Kasumi-1 (cell line): ENCODE data around the gene VPS37C.
A peak's percentile ranks its signal among the peaks of the same experiment; 100 is the strongest.
"Not testable (repeated sequence)": the region's sequence is repeated elsewhere in the genome, so short reads cannot be mapped to it uniquely, and the experiment has no call there.

Experiments used
- DNase-seq, 2 experiments: peaks; one replicate each; lab custom pipeline; 2025; lab: John Stamatoyannopoulos, UW

Gene VPS37C

DNA sequence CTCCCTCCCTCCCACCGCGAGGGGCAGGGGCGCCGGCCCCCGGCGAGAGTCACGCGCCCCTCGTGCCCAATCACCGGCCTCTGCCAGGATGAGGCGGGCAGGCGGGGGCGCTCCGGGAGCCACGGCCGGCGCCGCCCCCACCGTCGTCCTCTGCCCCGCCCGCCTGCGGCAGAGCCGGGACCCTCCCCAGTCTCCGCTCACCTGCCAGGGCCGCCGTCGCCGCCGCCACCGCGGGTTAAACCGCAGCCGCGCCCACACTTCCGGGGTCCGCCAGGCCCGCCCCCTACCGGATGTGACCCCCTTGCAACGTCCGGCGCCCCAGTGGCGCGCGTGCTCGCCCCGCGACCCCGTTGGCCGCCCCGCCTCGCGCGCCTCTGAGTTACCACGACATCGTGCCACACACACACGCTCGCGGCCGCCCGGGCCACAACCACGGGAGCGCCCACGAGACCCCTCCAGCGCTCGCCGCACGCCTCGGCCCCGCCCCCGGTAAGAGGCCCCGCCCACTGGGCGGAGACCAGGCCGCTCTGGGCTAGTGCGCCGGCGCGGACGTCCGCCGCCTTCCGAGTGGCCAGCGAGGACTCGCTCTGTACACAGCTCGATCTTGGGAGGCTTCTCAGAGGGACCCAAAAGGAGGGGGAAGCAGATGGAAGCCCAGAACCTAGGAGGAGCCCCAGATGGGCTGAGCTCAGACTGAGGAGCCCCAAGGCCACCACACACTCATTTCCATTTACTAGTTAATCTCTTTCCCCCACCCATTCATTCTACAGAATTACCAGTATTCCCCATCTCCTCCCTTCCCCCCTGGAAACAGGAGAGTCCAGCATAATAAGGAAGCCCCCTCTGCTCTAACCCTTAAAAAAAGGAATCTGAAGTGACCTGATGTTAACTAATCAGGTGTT lies at the start of gene VPS37C:
TSS of gene VPS37C (minus strand) at position 237 of the 902 bp plus-strand sequence. CDS start 22,597 bp downstream, outside the sequence.
- DNase-seq, result peak; percentile 64 to 68

- not testable (repeated sequence) for DNase-seq
Measured at GRCh38 chr11:61210629-61211028, 49.4 kb upstream of the VPS37C start.

GRCh38 chr11:61207636-61208310 lies 46.5 kb upstream of the VPS37C start:
- DNase-seq, result not testable (repeated sequence)

GRCh38 chr11:61204502-61205059 lies 43.4 kb upstream of the VPS37C start:
- DNase-seq, result not testable (repeated sequence)

DNA sequence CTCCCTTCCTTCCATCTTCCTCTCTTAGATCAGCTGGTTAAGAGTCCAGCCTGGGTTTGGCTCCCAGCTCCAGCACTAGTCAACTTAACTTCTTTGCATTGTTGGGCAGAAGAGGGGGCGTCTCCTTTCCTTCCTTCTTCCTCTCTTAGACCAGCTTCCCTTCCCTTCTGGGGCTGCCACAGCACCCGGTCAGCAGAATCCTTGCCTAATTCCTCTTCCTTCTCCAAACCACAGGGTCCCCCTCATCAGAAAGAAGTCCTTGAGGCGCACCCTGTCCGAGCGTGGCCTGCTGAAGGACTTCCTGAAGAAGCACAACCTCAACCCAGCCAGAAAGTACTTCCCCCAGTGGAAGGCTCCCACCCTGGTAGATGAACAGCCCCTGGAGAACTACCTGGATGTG lies 42.6 kb upstream of the VPS37C start:
- not testable (repeated sequence) for DNase-seq

DNA sequence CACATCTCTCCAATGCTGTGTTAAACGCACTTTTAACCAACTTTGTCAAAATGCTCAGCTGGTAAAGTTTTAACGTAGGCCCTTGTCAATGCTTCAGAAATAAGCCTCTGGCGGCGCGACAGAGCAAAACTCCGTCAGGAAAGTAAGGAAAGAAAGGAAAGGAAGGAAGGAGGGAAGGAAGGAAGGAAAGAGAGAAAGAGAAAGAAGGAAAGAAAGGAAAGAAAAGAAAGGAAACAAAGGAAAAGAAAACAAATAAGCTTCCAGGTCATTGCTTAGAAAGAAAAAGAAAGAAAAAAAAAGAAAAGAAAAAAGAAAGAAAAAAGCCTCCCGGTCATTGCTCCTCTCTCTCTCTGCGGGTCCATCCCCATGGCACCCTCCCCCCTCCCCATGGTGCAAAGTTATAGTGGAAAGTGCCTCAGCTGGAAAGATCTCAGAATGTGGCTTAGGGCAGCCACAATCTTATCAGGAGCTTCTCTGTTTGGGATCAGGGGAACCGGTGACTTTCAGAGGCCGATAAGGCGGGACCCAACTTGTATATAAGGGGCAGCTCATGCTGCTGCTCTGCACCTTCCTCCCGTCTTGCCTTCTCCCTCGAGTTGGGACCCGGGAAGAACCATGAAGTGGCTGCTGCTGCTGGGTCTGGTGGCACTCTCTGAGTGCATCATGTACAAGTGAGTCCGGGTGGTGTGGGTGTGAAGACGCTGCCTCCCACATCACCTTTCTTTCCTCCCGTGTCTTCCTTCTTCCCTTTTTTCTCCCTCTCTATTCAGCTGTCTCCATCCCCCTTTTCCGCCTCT lies 41.9 kb upstream of the VPS37C start, which contains the start of gene PGA3:
TSS of gene PGA3 (plus strand) at position 566 of the 797 bp plus-strand sequence. CDS start at position 616, 50 bp downstream.
- not testable (repeated sequence) for DNase-seq

- DNase-seq, result no peak
Measured at GRCh38 chr11:61201476-61201875, 40.2 kb upstream of the VPS37C start.

- no peak for DNase-seq
Measured at GRCh38 chr11:61198948-61199523, 37.8 kb upstream of the VPS37C start.

DNA sequence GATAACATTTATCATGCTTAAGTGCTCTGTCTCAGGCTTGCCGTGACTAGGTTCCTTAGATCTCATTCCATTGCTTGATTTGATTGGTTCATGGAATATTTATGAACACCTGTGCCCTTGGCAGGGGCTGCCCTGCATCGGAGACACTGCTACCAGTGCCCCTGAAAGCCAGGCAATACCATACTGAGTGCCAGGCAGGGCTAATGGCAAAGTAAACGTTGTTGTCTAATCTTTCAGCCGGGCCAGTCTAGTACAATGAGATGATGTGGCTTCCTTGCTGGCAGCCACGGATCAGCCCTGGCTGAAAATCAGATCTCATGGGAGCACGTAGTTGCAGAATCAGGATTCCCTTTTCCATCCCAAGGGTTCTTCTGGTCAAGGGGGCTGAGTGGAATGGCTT lies 37.1 kb upstream of the VPS37C start:
- DNase-seq, result no peak

- no peak for DNase-seq
Measured at GRCh38 chr11:61195719-61196118, 34.5 kb upstream of the VPS37C start.

DNA sequence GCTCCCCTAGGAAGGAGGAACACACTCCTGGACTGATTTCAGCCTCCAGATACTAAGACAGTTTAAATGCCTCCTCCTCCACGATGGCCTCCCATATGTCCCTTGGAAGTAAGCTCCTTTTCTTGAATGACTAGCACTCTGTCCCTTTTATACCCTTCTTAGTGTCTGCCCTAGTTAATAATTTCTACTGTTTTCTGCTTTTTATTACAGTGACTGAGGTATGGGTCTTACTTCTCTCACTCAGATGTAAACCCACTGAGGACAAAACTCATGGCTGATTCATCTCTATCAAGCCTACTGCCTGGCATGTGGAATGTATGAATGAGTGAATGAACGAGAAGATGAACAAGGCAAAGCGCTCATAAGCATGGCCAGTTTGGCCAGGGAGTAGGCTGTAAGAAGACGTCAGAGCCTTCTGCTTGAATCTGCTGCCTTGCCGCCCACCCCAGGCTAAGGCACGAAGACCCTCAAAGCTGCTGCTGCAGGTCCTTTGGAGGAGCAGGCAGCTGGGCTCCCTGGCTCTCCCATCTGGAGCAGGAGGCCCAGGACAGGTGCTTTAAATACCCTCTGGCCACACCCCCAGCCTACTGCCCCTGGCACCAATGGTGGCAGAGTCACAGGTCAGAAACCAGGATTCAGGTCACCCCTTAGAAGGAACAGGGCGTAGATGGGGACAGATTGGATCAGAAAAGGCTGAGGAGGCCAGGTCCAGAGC lies 33.9 kb upstream of the VPS37C start:
- DNase-seq, result no peak

DNA sequence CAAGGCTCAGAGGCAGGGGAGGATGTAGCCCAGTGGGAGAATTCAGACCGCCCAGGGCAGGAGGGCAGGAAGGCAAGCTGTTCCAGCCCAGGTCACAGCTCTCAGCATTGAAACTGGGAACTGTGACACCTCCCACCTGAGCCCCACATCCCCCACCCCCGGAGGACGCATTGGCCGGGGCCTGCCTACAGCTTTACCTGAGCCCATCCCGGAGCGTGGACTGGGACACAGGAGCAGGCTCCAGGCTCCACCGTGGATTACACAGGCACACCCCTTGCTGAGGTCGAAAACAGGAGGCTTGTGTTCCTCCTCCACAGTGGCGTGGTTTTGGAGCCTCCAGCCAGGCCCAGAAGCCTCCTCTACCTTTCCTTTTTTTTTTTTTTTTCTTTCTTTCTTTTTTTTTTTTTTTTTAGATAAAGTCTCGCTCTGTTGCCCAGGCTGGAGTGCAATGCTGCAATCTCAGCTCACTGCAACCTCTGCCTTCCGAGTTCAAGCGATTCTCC lies 33.0 kb upstream of the VPS37C start:
- DNase-seq, result no peak

GRCh38 chr11:61193596-61193995 lies 32.4 kb upstream of the VPS37C start:
- DNase-seq, result no peak

GRCh38 chr11:61189933-61190332 lies 28.7 kb upstream of the VPS37C start:
- no peak for DNase-seq

DNA sequence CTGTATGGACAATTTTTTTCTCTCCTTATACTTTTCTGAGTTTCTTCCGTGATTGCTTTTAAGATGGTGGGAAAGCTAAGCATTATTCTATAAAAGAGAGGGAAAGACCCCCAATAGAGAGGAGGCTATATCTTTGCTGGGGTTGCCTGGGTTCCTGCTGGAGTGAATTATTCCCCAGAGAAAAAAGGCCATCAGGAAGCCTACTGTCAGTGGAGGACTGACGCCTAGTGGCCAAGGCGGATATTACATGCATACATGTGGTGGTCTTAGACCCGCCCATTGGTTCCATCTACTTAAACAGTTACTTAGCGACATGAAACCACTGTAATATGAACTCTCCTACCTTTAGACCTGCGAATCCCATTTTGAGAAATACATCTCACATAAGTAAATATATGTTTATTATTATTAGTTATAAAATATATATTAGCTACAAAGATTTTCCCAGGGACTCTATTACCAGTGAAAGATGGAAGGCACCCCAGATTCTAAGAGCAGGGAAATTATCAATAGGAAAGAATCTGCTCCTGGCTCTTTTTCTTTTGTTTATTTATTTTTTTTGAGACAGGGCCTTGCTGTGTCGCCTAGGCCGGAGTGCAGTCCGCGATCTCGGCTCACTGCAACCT lies 26.4 kb upstream of the VPS37C start:
- peak; percentile 78 to 84 for DNase-seq

DNA sequence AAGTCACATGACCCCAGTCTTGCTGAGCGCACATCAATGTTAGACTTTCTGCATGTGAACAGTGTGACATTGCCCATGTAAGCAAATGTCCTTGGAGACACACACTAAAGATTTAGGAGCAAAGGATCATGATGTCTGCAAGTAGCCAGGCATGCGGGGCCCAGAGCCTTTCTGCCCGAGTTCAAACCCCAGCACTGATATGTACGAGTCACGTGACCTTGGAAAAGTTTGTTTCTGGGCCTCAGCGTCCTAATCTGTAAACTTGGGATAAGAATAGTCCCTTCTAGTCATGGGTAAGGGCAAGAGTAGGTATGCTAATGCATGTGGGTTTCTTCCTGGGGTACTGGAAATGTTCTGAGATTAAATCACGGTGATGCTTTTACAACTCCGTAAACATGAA lies 25.3 kb upstream of the VPS37C start:
- no peak for DNase-seq

DNA sequence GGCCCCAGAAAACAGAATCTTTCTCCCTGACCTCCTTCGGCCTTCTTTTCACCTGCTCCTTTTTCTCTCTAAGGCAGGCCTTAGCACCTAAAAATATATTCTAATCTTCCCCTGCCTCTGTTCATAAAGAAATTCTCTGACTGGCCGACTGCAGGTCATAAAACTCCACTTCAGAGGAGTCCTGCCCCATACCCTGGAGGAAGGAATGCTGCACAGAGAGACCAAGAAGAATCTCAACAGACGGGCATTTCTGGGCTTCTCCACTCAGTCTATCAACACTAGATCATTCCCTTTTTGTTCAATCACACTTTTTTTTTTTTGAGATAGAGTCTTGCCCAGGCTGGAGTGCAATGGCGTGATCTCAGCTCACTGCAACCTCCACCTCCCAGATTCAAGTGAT lies 22.4 kb upstream of the VPS37C start:
- no peak for DNase-seq

DNA sequence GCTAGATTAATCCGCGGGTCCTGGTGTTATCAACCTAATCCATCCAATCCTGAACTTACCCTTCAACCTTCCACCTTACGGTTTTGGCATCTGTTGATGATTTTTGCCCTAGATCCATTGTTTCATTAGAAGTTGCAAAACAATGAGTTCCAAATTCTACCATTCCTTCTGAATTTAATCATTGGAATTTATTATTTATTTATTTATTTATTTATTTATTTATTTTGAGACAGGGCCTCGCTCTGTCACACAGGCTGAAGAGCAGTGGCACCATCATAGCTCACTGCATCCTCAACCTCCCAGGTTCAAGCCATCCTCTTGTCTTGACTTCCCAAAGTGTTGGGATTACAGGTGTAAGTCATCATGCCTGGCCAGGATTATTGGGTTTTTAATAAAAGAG lies 20.3 kb upstream of the VPS37C start:
- no peak for DNase-seq

- not testable (repeated sequence) for DNase-seq
Measured at GRCh38 chr11:61180205-61180604, 19.0 kb upstream of the VPS37C start.

DNA sequence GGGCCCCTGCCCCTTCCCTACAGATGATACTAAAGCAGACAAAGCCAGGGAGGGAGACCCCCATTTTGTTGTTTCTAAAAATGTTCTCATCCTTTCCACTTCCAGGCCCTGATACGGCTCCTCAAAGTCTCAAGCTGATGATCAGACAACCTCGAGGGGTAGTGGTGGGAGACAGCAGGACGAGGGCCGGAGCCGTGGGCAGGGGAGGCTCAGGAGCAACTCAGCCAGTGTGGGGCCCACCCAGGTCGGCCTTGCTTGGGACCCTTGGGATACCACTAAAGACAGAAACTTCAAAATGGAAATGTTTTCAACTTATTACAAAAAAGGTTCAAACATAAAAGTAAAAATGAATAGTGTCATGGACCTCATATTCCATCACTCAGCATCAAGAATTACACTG lies 15.2 kb upstream of the VPS37C start:
- DNase-seq, result no peak
